Measurements from ENCODE around the gene TNS4. TPM values are rescaled to one million over a fixed set of nuclear protein-coding genes. Genes with fewer than 3 reads are reported as not detected.
A peak's percentile ranks its signal among the peaks of the same experiment; 100 is the strongest.

The TNS4 gene
- total RNA-seq, 2 donors from 2014 or later = 0.89 to 2.5 TPM

DNA sequence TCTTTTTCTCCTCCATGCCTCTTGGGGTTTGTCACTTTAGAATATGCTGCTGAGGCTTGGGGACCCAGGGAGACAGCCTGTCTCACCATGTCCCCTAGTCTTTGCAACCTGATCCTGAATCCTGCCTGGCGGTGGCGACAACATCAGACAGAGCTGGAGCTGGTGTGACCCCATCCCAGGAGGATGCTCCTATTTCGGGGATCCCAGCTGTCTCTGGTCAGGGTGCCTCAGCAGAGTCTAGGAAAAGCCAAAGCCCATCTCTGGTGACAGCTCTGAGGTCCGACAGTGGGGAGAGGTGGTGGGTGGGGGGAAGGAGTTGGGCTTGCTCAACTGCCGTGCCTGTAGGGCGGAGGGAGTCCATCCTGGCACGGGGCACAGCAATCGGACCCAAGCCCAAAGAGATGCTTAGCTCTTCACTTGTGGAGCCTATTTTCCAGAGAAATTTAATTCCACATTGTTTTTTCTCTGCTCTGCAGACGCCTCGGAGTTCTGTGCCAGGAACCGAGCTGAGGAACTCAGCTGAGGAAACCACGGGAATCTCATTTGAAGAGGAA lies 10.3 kb upstream of the TNS4 start:
- H3K4me1 ChIP-seq (ENCODE audit: control insufficient read depth, insufficient read depth, low read length) = peaks cover 7% of the 10 kb centered on the region
- H3K27ac Mint-ChIP-seq = no peak overlapping the region

DNA sequence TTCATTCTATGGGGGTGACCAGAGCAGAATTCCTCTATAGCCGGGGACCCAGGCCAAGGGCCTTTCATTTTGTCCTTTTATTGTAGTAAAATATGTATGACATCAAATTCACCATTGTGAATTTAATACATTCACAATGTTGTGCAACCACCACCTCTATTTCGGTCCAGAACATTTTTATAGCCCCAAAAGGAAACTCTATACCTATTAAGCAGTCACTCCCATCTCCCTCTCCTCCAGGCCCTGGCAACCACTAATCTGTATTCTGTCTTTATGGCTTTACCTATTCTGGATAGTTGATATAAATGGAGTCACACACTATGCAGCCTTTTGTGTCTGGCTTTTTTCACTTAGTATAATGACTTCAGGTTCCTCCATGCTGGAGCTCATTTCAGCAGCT lies 9.7 kb upstream of the TNS4 start:
- Mint-ChIP-seq H3K36me3 (ENCODE audit: low read depth) (no peaks in the 10 kb centered on the region), H3K4me3 (no peak overlapping the region), H3K27ac (no peak overlapping the region), H3K9me3 (no peaks in the 10 kb centered on the region), H3K4me1 (peaks cover 38% of the 10 kb centered on the region), H3K27me3 (ENCODE audit: insufficient read depth) (peaks cover 7% of the 10 kb centered on the region)
- Histone ChIP-seq H3K27me3 (ENCODE audit: control insufficient read depth, insufficient read depth, low read length, poor library complexity, severe bottlenecking) (no peaks in the 10 kb centered on the region), H3K27ac (ENCODE audit: low read depth, low read length) (no peak overlapping the region), H3K9me3 (ENCODE audit: control insufficient read depth, low read length) (no peaks in the 10 kb centered on the region), H3K9ac (ENCODE audit: extremely low read depth, low read length, poor library complexity, severe bottlenecking) (no peak overlapping the region), H3K4me1 (ENCODE audit: control insufficient read depth, insufficient read depth, low read length) (peaks cover 7% of the 10 kb centered on the region), H3K36me3 (ENCODE audit: control insufficient read depth, insufficient read depth, low read length) (no peaks in the 10 kb centered on the region), H3K4me3 (ENCODE audit: low read length) (no peak overlapping the region)
- WGBS, 2 experiments (ENCODE audit: insufficient coverage in 1 of 2, insufficient read length in 1 of 2) = 94 to 100% methylated on average over 1 to 2 of the region's 2 CpGs
- DNase-seq = no peak
- TF ChIP-seq, protein P1, sequence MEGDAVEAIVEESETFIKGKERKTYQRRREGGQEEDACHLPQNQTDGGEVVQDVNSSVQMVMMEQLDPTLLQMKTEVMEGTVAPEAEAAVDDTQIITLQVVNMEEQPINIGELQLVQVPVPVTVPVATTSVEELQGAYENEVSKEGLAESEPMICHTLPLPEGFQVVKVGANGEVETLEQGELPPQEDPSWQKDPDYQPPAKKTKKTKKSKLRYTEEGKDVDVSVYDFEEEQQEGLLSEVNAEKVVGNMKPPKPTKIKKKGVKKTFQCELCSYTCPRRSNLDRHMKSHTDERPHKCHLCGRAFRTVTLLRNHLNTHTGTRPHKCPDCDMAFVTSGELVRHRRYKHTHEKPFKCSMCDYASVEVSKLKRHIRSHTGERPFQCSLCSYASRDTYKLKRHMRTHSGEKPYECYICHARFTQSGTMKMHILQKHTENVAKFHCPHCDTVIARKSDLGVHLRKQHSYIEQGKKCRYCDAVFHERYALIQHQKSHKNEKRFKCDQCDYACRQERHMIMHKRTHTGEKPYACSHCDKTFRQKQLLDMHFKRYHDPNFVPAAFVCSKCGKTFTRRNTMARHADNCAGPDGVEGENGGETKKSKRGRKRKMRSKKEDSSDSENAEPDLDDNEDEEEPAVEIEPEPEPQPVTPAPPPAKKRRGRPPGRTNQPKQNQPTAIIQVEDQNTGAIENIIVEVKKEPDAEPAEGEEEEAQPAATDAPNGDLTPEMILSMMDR (conservative IDR thresholded peaks at IDR 0.05) = no peak

More for the DNA sequence above, 10.3 kb upstream of the TNS4 start:
- H3K36me3 Mint-ChIP-seq (ENCODE audit: low read depth) = no peaks in the 10 kb centered on the region
- DNase-seq = peak; percentile 49
- no peaks in the 10 kb centered on the region for H3K9me3 ChIP-seq (ENCODE audit: control insufficient read depth, low read length)
- H3K27ac ChIP-seq (ENCODE audit: low read depth, low read length) = no peak overlapping the region
- H3K4me3 Mint-ChIP-seq = no peak overlapping the region
- TF ChIP-seq, protein P1 (conservative IDR thresholded peaks at IDR 0.05) = no peak
- no peaks in the 10 kb centered on the region for H3K27me3 ChIP-seq (ENCODE audit: control insufficient read depth, insufficient read depth, low read length, poor library complexity, severe bottlenecking)
- H3K9ac ChIP-seq (ENCODE audit: extremely low read depth, low read length, poor library complexity, severe bottlenecking) = no peak overlapping the region
- no peaks in the 10 kb centered on the region for H3K9me3 Mint-ChIP-seq
- 91 to 93% methylated on average over 11 to 12 of the region's 12 CpGs for WGBS, 2 experiments (ENCODE audit: insufficient coverage in 1 of 2, insufficient read length in 1 of 2)
- peaks cover 7% of the 10 kb centered on the region for H3K27me3 Mint-ChIP-seq (ENCODE audit: insufficient read depth)
- no peaks in the 10 kb centered on the region for H3K36me3 ChIP-seq (ENCODE audit: control insufficient read depth, insufficient read depth, low read length)
- H3K4me3 ChIP-seq (ENCODE audit: low read length) = no peak overlapping the region
- peaks cover 38% of the 10 kb centered on the region for H3K4me1 Mint-ChIP-seq

DNA sequence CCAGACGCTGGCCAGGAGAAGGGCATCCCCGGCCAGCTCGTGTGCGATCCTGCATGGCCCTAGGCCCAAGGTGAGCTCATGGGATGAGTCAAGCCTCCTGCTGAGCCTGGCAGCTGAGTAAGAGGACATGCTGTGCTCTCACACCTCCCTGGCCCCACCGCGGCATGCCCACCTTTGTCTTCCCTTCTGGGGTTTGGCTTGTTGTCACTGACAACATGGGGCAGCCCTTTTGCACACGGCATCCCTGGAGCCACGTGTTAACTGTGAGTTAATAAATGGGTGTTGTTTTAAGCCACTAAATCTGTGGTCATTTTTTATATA lies 8.9 kb upstream of the TNS4 start:
- H3K4me3 Mint-ChIP-seq = no peak overlapping the region
- no peaks in the 10 kb centered on the region for H3K36me3 Mint-ChIP-seq (ENCODE audit: low read depth)

More for the DNA sequence above, 8.9 kb upstream of the TNS4 start:
- H3K27me3 ChIP-seq (ENCODE audit: control insufficient read depth, insufficient read depth, low read length, poor library complexity, severe bottlenecking) = no peaks in the 10 kb centered on the region
- TF ChIP-seq, protein P1 (conservative IDR thresholded peaks at IDR 0.05) = no peak
- H3K27ac Mint-ChIP-seq = no peak overlapping the region
- no peaks in the 10 kb centered on the region for H3K9me3 Mint-ChIP-seq
- peaks cover 31% of the 10 kb centered on the region for H3K4me1 Mint-ChIP-seq
- no peaks in the 10 kb centered on the region for H3K9me3 ChIP-seq (ENCODE audit: control insufficient read depth, low read length)
- no peak overlapping the region for H3K4me3 ChIP-seq (ENCODE audit: low read length)
- peaks cover 7% of the 10 kb centered on the region for H3K27me3 Mint-ChIP-seq (ENCODE audit: insufficient read depth)
- no peak overlapping the region for H3K27ac ChIP-seq (ENCODE audit: low read depth, low read length)
- H3K36me3 ChIP-seq (ENCODE audit: control insufficient read depth, insufficient read depth, low read length) = no peaks in the 10 kb centered on the region
- H3K4me1 ChIP-seq (ENCODE audit: control insufficient read depth, insufficient read depth, low read length) = peaks cover 7% of the 10 kb centered on the region
- WGBS, 2 experiments (ENCODE audit: insufficient coverage in 1 of 2, insufficient read length in 1 of 2) = 56 to 60% methylated on average over 1 to 8 of the region's 8 CpGs
- DNase-seq = peak; percentile 90
- H3K9ac ChIP-seq (ENCODE audit: extremely low read depth, low read length, poor library complexity, severe bottlenecking) = no peak overlapping the region

Data from endodermal cell (in vitro differentiated cells).